Hepatocyte (in vitro differentiated cells): Measurements from ENCODE around the gene RACGAP1. TPM values are rescaled to one million over a fixed set of nuclear protein-coding genes. Genes with fewer than 3 reads are reported as not detected.
A peak's percentile ranks its signal among the peaks of the same experiment; 100 is the strongest.
"Not testable (repeated sequence)": the region's sequence is repeated elsewhere in the genome, so short reads cannot be mapped to it uniquely, and the experiment has no call there.

Source experiments
- DNase-seq: peaks from one replicate; pipeline ENCODE4 v3.0.0-alpha.2; 2016; ENCODE audit warnings: low spot score
- H2AFZ ChIP-seq: fragments of 200-600 bp; sonication (generic); 2 replicates; pipeline ENCODE4 v1.6.0; 2016; ENCODE audit warnings: antibody characterized with exemption, mild to moderate bottlenecking
- H3K27ac ChIP-seq: fragments of 200-600 bp; sonication (generic); 2 replicates; pipeline ENCODE4 v1.5.1; 2016; ENCODE audit warnings: mild to moderate bottlenecking
- H3K27me3 ChIP-seq: fragments of 200-600 bp; sonication (generic); 2 replicates; pipeline ENCODE4 v1.6.1; 2016
- H3K36me3 ChIP-seq: fragments of 200-600 bp; sonication (generic); replicated peaks from 2 replicates; pipeline ENCODE4 v1.5.1; 2016; ENCODE audit warnings: low read depth; ENCODE audit not compliant: insufficient read depth
- H3K4me1 ChIP-seq: fragments of 200-600 bp; sonication (generic); 2 replicates; pipeline ENCODE4 v1.5.1; 2016; ENCODE audit warnings: mild to moderate bottlenecking, moderate library complexity; ENCODE audit not compliant: insufficient read depth
- H3K4me2 ChIP-seq: fragments of 200-600 bp; sonication (generic); 2 replicates; pipeline ENCODE4 v1.6.0; 2016
- H3K4me3 ChIP-seq: fragments of 200-600 bp; sonication (generic); 2 replicates; pipeline ENCODE4 v1.5.1; 2016; ENCODE audit warnings: mild to moderate bottlenecking
- H3K79me2 ChIP-seq: fragments of 200-600 bp; sonication (generic); 2 replicates; pipeline ENCODE4 v1.6.0; 2017; ENCODE audit warnings: mild to moderate bottlenecking
- H3K9me2 ChIP-seq: fragments of 200-600 bp; sonication (generic); replicated peaks from 2 replicates; pipeline ENCODE4 v1.6.0; 2017; ENCODE audit warnings: mild to moderate bottlenecking; ENCODE audit not compliant: insufficient read depth
- H3K9me3 ChIP-seq: fragments of 200-600 bp; sonication (generic); 2 replicates; pipeline ENCODE4 v1.5.1; 2016; ENCODE audit warnings: low read depth, mild to moderate bottlenecking
- H4K20me1 ChIP-seq: fragments of 200-600 bp; sonication (generic); 2 replicates; pipeline ENCODE4 v1.6.0; 2016; ENCODE audit warnings: mild to moderate bottlenecking; ENCODE audit not compliant: insufficient read depth, poor library complexity, severe bottlenecking
- CTCF ChIP-seq: fragments of 200-600 bp; sonication (generic); IDR thresholded peaks from 2 replicates; pipeline ENCODE4 v1.5.1; 2016; ENCODE audit warnings: antibody characterized with exemption, mild to moderate bottlenecking; ENCODE audit not compliant: poor library complexity
- EZH2 ChIP-seq: fragments of 200-600 bp; sonication (generic); IDR thresholded peaks from 2 replicates; pipeline ENCODE4 v1.6.1; 2016; ENCODE audit warnings: antibody characterized with exemption, mild to moderate bottlenecking, borderline replicate concordance
- EZH2phosphoT487 ChIP-seq: fragments of 200-600 bp; sonication (generic); IDR thresholded peaks from one replicate; pipeline ENCODE4 v1.6.1; 2018; ENCODE audit warnings: antibody characterized with exemption, mild to moderate bottlenecking, low read depth, moderate library complexity; ENCODE audit not compliant: unreplicated experiment, severe bottlenecking
- WGBS: methylation state at CpG from one replicate; pipeline ENCODE4 v1.1.6; 2016; ENCODE audit warnings: low lambda C conversion rate; ENCODE audit errors: missing lambda C conversion rate; 5-methylcytosine and 5-hydroxymethylcytosine counted together
- polyA plus RNA-seq: library from polyadenylated mRNA; unstranded; fragments of >200 nt; fragmentation: Nextera tagmentation; extraction: Ambion mirVana; gene quantifications from 2 replicates; pipeline ENCODE4 v1.2.1, GENCODE V29; 2016
- total RNA-seq: library from RNA; depleted of rRNA; stranded (reverse); fragments of >200 nt; gene quantifications from 2 replicates; pipeline ENCODE4 v1.2.3, GENCODE V29; 2014

Gene RACGAP1
- total and polyA plus RNA-seq, 2 experiments from 2014 or later = 17.3 to 22.1 TPM

- no peaks in the 10 kb centered on the region for H3K36me3 ChIP-seq
- no peaks in the 10 kb centered on the region for H3K27me3 ChIP-seq
- H3K4me1 ChIP-seq = peaks cover 8% of the 10 kb centered on the region
- no peak overlapping the region for H2AFZ ChIP-seq
- H4K20me1 ChIP-seq = no peaks in the 10 kb centered on the region
- no peak for DNase-seq
- H3K4me3 ChIP-seq = no peak overlapping the region
- H3K9me2 ChIP-seq = no peaks in the 10 kb centered on the region
- H3K27ac ChIP-seq = no peak overlapping the region
- WGBS = 90% methylated on average over 4 of the region's 4 CpGs
- H3K4me2 ChIP-seq = no peak overlapping the region
- H3K79me2 ChIP-seq = no peaks in the 10 kb centered on the region
- H3K9me3 ChIP-seq = no peaks in the 10 kb centered on the region
- TF ChIP-seq CTCF = no peak
- TF ChIP-seq EZH2 = no peak
- no peak for TF ChIP-seq EZH2phosphoT487
These were observed 13.0 kb upstream of the RACGAP1 start for GRCh38 chr12:50038336-50038735.

- TF ChIP-seq EZH2 (no peak), EZH2phosphoT487 (no peak)
- Histone ChIP-seq H3K4me2 (peak overlapping the region; percentile 71), H2AFZ (peak overlapping the region; percentile 63)
These were observed 7.7 kb upstream of the RACGAP1 start for GRCh38 chr12:50032854-50033581.

GRCh38 chr12:50032515-50032853, 7.2 kb upstream of the RACGAP1 start:
- Histone ChIP-seq H3K36me3 (no peaks in the 10 kb centered on the region), H3K27ac (no peak overlapping the region), H3K9me3 (no peaks in the 10 kb centered on the region), H3K9me2 (no peaks in the 10 kb centered on the region), H3K4me3 (no peak overlapping the region), H4K20me1 (no peaks in the 10 kb centered on the region), H2AFZ (peak overlapping the region; percentile 63), H3K4me2 (peak overlapping the region; percentile 71), H3K4me1 (no peaks in the 10 kb centered on the region), H3K27me3 (peaks cover 3% of the 10 kb centered on the region), H3K79me2 (no peaks in the 10 kb centered on the region)
- 23% methylated on average over 21 of the region's 21 CpGs for WGBS
- TF ChIP-seq EZH2phosphoT487 = no peak
- TF ChIP-seq CTCF = no peak
- no peak for TF ChIP-seq EZH2
- DNase-seq = no peak

More at GRCh38 chr12:50032854-50033581, 7.7 kb upstream of the RACGAP1 start:
- Histone ChIP-seq H3K27ac (no peak overlapping the region), H3K27me3 (peaks cover 3% of the 10 kb centered on the region), H4K20me1 (no peaks in the 10 kb centered on the region), H3K9me3 (no peaks in the 10 kb centered on the region), H3K36me3 (no peaks in the 10 kb centered on the region), H3K79me2 (no peaks in the 10 kb centered on the region), H3K4me1 (no peaks in the 10 kb centered on the region), H3K9me2 (no peaks in the 10 kb centered on the region), H3K4me3 (no peak overlapping the region)
- no peak for DNase-seq
- WGBS = 23% methylated on average over 25 of the region's 37 CpGs

- not testable (repeated sequence) for H3K9me3 ChIP-seq, H3K4me3 ChIP-seq, H3K4me2 ChIP-seq, H3K27me3 ChIP-seq, H3K9me2 ChIP-seq, DNase-seq, H3K36me3 ChIP-seq, H2AFZ ChIP-seq, H3K27ac ChIP-seq, H3K4me1 ChIP-seq, H4K20me1 ChIP-seq, H3K79me2 ChIP-seq
- 91% methylated on average over 9 of the region's 9 CpGs for WGBS
These were observed 5.2 kb upstream of the RACGAP1 start for GRCh38 chr12:50030449-50030848.
